Hematopoietic multipotent progenitor cell treated with erythropoietin and hydrocortisone succinate and interleukin-3 and kit ligand, for 8 days (in vitro differentiated cells): ENCODE results near the gene SNX14.
"Not testable (repeated sequence)": the region's sequence is repeated elsewhere in the genome, so short reads cannot be mapped to it uniquely, and the experiment has no call there.

Experiments used
- DNase-seq: peaks from one replicate; pipeline ENCODE4 v3.0.0-alpha.2; 2015

The SNX14 gene, protein sequence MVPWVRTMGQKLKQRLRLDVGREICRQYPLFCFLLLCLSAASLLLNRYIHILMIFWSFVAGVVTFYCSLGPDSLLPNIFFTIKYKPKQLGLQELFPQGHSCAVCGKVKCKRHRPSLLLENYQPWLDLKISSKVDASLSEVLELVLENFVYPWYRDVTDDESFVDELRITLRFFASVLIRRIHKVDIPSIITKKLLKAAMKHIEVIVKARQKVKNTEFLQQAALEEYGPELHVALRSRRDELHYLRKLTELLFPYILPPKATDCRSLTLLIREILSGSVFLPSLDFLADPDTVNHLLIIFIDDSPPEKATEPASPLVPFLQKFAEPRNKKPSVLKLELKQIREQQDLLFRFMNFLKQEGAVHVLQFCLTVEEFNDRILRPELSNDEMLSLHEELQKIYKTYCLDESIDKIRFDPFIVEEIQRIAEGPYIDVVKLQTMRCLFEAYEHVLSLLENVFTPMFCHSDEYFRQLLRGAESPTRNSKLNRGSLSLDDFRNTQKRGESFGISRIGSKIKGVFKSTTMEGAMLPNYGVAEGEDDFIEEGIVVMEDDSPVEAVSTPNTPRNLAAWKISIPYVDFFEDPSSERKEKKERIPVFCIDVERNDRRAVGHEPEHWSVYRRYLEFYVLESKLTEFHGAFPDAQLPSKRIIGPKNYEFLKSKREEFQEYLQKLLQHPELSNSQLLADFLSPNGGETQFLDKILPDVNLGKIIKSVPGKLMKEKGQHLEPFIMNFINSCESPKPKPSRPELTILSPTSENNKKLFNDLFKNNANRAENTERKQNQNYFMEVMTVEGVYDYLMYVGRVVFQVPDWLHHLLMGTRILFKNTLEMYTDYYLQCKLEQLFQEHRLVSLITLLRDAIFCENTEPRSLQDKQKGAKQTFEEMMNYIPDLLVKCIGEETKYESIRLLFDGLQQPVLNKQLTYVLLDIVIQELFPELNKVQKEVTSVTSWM

DNA sequence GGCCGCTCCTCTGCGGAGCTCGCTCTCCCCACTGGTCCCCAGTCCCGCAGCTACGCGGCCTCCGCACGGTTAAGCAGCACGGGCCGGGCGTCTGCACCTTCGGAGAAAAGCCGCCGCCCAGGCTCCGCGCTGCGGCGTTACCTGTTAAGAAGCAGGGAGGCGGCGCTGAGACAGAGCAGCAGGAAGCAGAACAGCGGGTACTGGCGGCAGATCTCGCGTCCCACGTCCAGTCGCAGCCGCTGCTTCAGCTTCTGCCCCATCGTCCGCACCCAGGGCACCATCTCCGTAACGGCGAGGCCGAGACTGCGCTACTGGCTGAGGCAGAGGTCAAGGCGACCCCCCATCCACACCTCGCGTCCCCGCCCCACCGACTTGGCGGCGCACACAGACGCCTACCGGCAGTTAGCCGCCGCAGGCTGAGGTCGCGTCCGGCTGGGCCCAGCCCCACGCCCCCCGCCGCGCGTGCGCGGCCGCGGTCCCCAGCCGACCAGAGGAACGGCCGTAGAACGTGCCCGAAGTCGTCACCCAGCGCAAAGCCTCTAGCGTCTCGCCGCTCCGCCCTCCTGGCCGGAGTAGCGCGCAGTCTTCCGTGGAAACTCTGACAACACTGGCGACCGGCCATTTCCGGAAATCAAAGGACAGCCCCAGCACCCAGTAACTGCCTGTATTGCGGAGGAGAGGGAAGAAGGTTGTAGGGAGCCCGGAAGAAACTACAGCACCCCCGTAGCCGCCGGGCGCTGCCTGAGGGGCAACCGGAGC, at the start of gene SNX14:
SNX14 (minus strand) TSS at position 421 of the 759 bp plus-strand sequence; CDS start at position 281, 140 bp downstream.
- DNase-seq, result peak; percentile 95

DNA sequence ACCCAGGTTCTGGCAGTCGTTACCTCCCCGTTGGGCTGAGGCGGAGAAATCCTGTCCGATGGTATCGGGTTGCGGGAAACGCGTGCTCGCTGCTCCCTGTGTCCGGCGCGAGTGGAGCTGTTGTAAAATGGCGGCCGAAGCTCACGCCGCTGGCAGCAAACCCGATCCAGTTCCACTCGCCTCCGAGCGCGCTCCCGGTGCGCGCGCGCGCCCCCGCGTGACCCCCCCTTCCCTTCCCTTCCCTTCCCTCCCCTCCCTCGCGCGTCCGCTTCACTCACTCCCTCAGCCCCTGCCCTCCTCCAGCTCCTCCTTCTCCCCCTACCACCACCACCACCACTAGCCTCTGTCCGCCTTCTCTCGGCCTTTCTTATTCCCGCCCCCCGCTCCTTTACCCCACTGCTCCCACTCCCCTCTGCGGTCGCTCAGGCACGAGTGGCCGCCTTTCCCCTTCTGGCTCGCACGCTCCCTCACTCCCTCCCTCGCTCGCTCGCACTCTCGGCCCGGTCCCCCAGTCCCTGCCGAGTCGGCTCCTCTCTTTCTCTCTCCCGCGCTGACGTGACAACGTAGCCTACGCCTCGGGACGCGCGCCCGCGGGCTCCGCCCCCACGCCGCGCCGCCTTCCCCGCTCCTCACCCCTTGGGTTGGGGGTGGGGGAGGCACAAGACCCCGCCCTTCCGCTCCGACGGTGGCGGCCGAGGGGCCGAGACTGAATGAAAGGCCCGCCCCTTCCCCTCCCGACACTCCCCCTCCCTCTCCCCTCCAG, 49.3 kb upstream of the SNX14 start, which contains the start of gene SYNCRIP:
SYNCRIP (minus strand) TSS at position 113 of the 763 bp plus-strand sequence. CDS start 1,447 bp downstream, outside the sequence.
- peak; percentile 98 for DNase-seq

DNA sequence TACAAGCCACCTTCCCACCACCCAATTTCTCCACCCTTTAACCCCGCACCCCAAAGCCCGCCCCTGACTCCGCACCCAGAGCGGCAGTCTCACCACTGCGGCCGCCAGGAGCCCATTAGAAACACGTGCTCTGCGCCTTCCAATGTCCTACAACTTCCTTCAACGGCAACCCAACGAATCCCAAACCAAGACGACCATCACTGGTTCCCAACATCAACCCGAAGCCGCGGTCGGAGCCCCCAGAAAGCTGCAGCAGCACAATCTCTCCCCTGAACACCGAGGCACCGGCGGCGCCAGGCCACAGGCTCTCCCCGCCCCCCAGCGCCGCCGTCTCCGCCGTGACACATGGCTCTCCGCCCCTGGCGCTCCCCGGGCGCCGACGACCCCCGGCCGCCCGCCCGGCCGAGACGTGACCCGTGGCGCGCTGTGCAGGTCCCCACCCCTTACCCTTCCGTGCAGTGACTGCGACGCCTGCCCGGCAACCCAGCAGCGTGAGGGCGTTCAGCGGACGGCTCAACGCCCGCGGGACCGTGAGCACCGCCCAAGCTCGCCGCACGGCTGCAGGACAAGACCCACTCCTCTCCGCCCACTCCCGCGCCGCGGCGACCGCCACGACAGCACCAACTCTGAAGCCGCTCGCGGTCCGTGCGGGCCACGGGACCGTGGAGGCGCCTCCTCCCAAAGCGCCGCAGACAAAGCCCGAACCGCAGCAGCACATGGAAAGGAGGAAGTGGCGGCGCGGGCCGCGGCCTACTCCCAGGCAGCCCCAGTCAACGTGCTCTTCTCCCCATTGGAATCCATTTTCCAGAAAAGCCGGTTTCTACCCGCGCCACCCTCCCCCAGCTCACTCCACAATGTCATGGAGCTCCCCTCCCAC, 48.5 kb upstream of the SNX14 start:
- peak; percentile 62 for DNase-seq

DNA sequence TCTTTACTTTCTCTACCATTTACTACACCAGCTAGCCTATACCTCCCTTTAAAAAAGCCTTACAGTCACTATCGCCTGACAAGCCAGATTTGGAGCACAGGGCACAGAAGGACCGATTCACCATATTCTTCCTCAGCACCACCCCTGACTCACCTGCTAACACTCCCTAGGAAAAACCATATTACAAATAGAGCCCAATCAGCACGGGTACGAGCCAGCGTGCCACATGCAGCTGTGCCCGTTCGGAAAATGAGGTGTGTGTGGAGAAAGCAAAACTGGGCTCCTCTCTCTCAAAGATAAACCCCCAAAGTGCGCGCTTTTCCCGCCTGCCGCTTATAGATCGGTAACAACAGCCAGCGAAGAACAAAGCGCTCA, 47.9 kb upstream of the SNX14 start:
- DNase-seq, result peak; percentile 29

DNA sequence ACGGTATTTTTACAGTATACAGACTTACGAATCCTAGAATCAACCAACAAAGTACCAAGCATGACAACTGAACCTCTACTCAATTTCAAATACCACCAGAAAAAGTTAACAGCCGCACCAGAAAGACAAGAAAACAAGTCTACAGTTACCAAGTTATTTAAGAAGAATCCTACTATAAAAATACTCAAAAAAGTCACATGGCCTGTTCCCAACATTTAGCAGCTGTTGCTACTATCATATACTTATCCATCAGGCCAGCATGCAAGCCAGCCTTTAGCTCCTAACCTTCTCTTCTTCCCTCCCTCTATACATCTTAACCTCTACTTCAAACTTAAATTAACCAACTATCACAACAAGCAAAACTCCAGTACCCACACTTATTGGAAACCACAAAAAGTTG, 47.2 kb upstream of the SNX14 start:
- peak; percentile 37 for DNase-seq

DNA sequence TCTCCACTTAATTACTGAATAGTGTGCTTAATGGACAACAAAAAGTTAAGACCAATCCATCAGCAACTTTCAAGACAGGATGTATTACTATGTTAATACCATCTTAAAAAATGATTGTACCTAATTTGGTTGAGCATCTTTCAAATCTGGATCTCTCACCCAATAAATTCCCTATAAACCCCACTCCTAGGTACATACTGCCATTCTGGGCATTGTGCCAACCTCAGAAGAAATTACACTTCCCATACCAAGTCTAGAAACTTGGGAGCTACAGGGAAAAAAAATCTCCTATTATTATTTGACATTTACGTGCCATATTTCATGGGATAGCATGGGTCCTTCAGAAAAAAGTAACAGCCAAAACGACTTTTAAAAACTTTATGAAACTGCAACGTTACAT, 43.9 kb upstream of the SNX14 start:
- DNase-seq, result peak; percentile 18

DNA sequence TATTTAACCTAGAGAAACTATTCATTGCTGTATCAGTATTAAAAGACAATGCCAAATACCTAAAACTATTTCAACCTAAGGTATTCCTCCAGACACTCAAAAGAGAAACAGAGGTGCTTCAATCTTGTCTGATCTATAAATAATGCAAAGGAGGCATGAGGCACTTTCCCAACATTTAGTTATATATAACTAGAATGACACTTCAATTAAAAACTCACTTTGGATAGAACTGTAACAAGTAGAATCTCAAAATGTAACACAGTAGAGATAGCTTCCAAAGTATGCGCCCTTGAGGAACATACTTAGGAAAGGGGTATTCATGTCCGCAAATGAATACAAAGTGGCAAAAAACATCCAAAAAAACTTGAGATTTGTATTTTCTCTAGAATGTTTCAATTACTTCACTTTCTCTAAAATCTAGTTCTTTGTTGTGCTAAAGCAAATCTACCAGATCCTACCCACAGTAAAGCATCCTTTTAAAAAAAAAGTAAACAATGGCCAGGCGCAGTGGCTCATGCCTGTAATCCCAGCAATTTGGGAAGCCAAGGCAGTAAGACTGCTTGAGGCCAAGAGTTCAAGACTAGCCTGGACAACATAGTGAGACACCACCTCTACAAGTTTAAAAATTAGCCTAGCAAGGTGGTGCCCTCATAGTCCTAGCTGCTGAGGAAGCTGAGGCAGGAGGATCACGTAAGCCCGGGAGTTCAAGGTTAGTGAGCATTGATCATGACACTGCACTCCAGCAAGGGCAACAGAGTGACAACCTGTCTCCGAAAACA, 38.7 kb upstream of the SNX14 start:
- no peak for DNase-seq

DNA sequence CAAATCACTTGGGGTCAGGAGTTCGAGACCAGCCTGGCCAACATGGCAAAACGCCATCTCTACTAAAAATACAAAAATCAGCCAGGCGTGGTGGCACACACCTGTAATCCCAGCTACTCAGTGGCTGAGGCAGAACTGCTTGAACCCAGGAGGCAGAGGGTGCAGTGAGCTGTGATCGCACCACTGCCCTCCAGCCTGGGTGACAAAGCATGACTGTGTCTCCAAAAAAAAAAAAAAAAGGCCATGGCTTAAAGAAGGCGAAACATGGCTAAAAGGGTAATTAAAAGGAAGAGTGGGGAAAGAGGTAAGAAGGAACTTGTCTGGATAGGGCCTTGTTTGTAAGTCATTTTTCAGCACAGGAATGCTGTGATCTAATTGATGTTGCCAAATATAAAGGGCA, 37.5 kb upstream of the SNX14 start:
- not testable (repeated sequence) for DNase-seq

DNA sequence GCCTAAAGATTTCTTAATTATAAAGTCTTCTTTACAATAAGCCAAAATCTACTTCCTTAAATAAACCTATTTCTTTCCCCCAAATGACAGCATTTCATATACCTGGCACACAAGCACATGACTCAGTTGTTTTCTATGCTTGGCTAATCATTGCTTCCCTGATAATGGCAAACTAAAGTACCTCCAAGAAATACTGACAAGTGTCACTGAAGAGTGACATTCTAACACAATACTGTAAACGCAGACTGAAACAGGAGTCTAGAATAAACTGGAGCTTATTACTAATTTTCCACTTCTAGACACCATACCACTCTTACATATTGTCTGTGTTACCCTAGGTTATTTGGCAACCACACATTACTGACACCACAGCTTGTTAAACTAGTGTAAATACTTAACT, 34.7 kb upstream of the SNX14 start:
- no peak for DNase-seq

DNA sequence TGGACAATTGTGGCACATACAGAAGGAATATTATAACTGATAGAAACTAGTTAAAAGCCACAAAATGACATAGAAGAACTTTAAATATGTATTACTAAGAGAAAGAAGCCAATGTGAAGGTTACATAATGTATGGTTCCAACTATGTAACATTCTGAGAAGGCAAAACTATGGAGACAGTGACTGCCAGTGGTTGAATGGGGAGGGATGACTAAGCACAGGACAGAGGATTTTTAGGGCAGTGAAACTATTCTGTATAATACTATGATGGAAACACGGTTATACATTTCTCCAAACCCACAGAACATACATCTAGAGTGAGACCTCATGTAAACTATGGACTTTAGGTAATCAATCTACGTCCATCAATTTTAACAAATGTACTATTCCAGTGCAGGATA, 26.6 kb upstream of the SNX14 start:
- no peak for DNase-seq

DNA sequence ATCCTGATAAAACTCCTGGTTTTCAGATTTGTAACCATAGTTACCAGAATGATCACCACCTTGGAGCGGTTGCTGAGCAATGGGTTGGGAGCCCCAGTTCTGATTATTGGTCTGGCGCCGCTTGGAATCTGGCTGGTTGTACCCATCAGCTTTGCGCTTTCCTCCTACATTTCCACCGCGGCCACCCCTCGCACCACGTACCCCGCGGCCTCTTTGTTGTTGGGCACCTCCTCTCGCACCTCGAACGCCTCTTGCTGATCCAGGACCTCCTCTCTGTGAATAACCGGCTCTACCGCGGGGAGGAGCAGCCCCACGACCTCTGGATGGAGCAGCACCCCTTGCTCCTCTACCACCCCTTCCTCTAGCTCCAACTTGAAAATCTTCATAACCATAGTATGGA, 21.1 kb upstream of the SNX14 start:
- DNase-seq, result no peak

DNA sequence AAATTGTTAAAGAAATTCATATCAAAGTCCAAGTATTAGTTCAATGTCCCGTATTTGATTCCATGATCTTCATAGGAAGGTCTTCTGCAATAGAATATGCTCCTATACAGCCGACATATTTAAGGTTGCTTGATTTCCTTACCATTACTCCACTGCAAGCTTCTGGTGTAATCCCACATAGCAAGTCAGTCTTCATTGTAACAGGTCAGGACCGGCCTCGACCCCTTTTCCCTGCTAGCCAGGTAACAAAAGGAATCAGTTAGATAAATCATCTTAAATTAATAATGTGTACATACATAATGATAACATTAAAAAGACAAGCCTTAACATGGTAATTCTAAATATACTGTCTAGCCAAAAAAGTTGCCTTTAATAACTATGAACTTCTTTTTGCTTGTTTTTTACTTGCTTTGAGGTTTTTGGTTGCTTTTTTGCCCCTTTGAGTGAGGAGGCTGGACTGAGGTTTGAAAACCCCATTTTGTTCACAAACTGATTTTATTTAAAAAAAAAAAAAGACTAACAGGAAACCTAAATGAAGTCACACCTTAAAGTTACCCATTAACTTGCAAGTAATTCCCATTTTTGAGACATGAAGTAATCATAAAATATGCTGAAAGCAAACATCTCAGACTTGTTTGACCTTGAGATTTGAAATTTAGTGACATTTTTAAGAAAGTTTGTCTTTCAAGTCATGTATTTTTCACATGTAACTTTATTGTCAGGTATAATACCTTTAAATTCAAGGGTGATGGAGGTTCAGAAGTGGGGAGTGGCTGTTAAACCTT, 19.2 kb upstream of the SNX14 start:
- no peak for DNase-seq

DNA sequence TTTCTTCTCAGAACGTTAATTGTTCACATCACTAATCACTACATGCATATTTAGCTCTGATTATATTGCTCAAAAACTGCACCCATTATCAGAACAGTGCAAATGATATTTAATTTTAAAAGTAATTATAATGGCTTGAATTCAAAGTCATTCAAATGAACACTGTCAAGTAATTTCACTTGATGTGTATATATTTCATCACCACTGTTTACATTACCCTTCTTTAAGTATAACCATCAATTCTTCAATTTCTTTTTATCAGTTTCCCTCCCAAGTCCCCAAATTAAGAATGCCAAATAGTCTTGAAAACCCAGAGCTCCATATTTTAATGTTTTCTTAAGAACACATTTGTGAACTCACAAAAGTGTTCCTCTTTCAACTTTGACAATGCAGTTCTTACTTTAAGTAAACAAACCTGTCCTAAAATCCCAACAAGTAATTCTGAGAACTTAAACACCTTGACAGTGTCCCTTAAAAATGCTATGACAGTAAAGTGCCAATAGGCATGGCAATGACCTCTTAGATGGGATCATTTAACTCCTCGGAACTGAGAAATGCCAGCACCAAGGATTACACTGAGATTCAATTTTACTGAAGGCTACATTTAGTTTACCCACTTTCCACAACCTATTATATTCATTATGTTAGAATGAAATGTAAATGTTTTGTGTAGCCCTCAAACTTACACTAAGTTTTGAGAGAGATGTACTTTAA, 16.7 kb upstream of the SNX14 start:
- DNase-seq, result no peak

DNA sequence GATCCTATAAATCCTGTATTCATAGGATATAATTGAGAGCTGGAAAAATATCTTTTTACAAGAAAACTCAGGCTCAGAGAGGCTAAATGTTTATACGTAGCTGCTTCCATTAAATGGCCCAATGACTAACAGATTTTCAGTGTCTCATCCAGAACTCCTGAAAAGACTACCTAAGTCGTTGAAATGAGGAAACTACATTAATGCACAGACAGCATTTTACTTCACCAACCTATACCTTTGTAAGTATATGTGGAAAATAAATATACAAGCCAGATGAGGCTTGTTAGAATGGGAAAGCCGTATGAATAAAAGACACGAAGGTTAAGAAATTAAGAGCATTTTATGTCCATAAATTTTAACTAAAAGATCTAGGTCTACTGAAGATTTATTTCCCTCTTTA, 8.4 kb upstream of the SNX14 start:
- DNase-seq, result no peak

DNA sequence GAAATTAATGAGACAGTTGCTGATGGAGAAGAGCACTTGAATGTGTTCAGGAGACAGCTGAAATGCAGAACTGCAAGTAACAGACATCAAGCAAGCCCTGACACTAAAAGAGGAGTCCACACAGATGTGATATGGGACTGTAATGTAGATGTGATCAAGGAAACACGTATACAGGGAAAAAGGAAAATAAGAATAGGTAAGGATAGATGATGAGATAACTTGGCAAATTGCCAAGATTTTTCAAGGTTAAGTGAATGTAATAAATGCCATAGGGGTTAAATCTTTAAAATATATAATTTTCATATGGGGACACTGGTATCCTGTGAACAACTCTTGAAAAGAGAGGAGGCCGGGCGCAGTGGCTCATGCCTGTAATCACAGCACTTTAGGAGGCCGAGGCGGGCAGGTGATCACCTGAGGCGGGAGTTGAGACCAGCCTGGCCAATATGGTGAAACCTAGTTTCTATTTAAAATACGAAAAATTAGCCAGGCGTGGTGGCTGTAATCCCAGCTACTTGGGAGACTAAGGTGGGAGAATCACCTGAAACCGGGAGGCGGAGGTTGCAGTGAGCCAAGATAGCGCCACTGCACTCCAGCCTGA, 7.2 kb upstream of the SNX14 start:
- no peak for DNase-seq

DNA sequence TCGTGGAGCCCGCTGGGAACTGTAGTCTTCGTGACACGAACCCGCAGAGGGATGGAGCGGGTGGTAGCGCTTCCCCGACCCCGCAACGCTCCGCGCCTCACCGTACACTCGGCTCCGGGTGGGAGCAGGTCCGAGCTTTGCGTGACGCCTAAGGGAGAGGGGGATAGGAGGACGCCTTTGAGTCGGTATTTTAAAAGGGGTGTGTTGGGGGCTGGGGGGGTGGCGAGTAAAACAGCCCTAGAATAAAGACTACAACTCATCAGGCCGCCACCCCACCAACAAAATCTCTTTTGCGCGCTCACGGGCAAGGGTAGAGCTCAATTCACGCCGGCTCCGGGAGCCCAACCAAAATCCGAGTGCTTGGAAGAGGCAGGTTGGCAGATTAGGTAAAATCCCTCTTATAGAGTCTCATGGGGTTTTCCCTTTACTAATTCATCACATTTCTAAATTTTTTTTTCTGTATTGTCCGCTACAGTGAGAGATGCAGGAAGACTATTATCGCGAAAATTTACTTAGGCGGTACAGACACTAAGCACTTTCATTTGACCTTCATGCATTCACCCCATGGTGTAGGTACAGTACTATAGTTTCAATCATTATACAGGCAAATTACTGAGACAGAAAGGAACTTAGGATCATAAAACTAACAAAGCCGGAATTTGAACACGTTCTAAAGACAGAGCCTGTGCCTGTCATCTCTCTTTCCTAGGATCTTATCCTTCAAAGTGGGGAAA, 706 bp upstream of the SNX14 start:
- DNase-seq, result peak; percentile 46

DNA sequence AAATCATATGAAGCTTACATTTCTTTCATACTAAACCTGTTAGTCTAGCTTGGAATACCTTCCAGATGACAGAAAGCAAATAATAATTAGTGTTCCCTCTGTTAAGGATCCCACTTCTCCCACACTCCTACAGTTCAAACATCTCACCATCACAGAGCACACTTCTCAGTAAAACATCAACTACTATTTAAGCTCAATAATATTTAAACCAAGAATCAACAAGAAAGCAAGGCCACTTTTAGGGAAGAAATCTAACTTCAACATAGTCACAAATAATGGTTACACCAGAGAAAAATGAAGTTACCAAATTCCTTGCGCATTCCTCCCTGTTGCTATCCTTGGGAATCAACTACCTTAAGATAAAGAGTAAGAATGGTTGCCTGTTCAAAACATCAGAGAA, 1.6 kb downstream of the SNX14 start:
- DNase-seq, result no peak

DNA sequence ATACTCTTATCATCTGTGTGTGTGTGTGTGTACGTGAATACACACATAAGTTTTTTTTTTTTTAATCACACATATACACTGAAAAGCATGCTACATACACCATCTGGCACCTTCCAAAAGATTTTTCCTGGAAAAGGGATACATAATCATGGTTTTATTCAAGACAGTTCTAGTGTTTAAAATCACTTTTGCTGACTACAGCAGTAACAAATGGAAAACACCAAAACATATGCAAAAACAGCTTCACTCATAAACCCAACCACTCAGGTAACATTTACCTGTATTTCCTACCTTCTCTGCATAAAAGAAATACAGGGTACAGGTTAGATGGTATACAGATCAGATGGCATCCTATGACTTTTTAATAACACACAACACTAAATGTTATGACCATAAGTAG, 2.5 kb downstream of the SNX14 start:
- no peak for DNase-seq
